IMR-90 (cell line): ENCODE results near the gene APOE. TPM values are rescaled to one million over a fixed set of nuclear protein-coding genes. Genes with fewer than 3 reads are reported as not detected.

Experiments used
- ATAC-seq: fragments of 200-7000 bp; cut with Tn5 transposase; 2 replicates; pipeline ENCODE4 v1.9.1; 2020; ENCODE audit warnings: low read depth, mild to moderate bottlenecking, moderate library complexity
- BruUV-seq: library from RNA; stranded (reverse); fragments of 400-500 nt; replicated peaks from 2 replicates; lab custom pipeline; 2021; lab: Mats Ljungman, UMichigan
- CTCF ChIA-PET: fragments of 300-600 bp; formaldehyde crosslinking; extraction: SDS; loops from one replicate; lab custom pipeline; 2021; ENCODE audit warnings: antibody characterized with exemption; lab: Yijun Ruan, JAX
- POLR2A ChIA-PET: fragments of 300-600 bp; sonication (Branson Sonifier 250); formaldehyde crosslinking; loops from one replicate; lab custom pipeline; 2022; ENCODE audit warnings: antibody characterized with exemption; ENCODE audit not compliant: unreplicated experiment; lab: Charles Lee
- DNase-seq: peaks from one replicate; pipeline ENCODE4 v3.0.0; 2013
- H2AFZ ChIP-seq: replicated peaks from 2 replicates; pipeline ENCODE3; 2013; ENCODE audit warnings: low read length, mild to moderate bottlenecking; ENCODE audit not compliant: poor library complexity
- H2AK5ac ChIP-seq: 2 replicates; pipeline ENCODE4 v1.6.1; 2013; ENCODE audit warnings: low read depth, low read length, inconsistent platforms
- H2AK9ac ChIP-seq: replicated peaks from 2 replicates; pipeline ENCODE3; 2013; ENCODE audit warnings: mild to moderate bottlenecking, low read depth, low read length, moderate library complexity; ENCODE audit not compliant: poor library complexity
- H2BK120ac ChIP-seq: 2 replicates; pipeline ENCODE4 v1.6.1; 2013; ENCODE audit warnings: low read depth, low read length, inconsistent platforms
- H2BK15ac ChIP-seq: 3 replicates; pipeline ENCODE4 v1.6.1; 2013; ENCODE audit warnings: low read depth, low read length, inconsistent platforms
- H2BK20ac ChIP-seq: 2 replicates; pipeline ENCODE4 v1.6.1; 2013; ENCODE audit warnings: low read depth, mild to moderate bottlenecking, inconsistent platforms, low read length, moderate library complexity
- H2BK5ac ChIP-seq: 2 replicates; pipeline ENCODE4 v1.6.1; 2013; ENCODE audit warnings: mild to moderate bottlenecking, low read depth, low read length, inconsistent platforms; ENCODE audit not compliant: poor library complexity, severe bottlenecking
- H3K14ac ChIP-seq: replicated peaks from 2 replicates; pipeline ENCODE4 v1.6.1; 2013; ENCODE audit warnings: low read depth, low read length, inconsistent platforms
- H3K18ac ChIP-seq: 2 replicates; pipeline ENCODE4 v1.6.1; 2013; ENCODE audit warnings: low read depth, low read length, control low read depth
- H3K23ac ChIP-seq: 2 replicates; pipeline ENCODE4 v1.6.1; 2013; ENCODE audit warnings: low read depth, low read length, inconsistent platforms
- H3K27ac ChIP-seq: 2 replicates; pipeline ENCODE4 v1.5.1; 2013; ENCODE audit warnings: mild to moderate bottlenecking, control low read depth, low read length; ENCODE audit not compliant: insufficient read depth
- H3K27me3 ChIP-seq: 2 replicates; pipeline ENCODE4 v1.6.1; 2013; ENCODE audit warnings: low read length; ENCODE audit not compliant: control insufficient read depth, insufficient read depth
- H3K36me3 ChIP-seq: 2 replicates; pipeline ENCODE4 v1.6.1; 2013; ENCODE audit warnings: low read length, mixed read lengths; ENCODE audit not compliant: control insufficient read depth, insufficient read depth
- H3K4ac ChIP-seq: 2 replicates; pipeline ENCODE4 v1.6.1; 2013; ENCODE audit warnings: low read depth, low read length, inconsistent platforms
- H3K4me1 ChIP-seq: 2 replicates; pipeline ENCODE4 v1.6.1; 2013; ENCODE audit warnings: low read length, mixed read lengths; ENCODE audit not compliant: control insufficient read depth, insufficient read depth
- H3K4me2 ChIP-seq: 2 replicates; pipeline ENCODE4 v1.6.1; 2013; ENCODE audit warnings: low read depth, mild to moderate bottlenecking, control low read depth, low read length, moderate library complexity
- H3K4me3 ChIP-seq: 2 replicates; pipeline ENCODE4 v1.5.1; 2013; ENCODE audit warnings: low read depth, mild to moderate bottlenecking, control low read depth, low read length, moderate library complexity; ENCODE audit not compliant: insufficient read depth
- H3K56ac ChIP-seq: 2 replicates; pipeline ENCODE4 v1.6.1; 2013; ENCODE audit warnings: low read length, inconsistent platforms; ENCODE audit not compliant: insufficient read depth; ENCODE audit errors: extremely low read depth
- H3K79me1 ChIP-seq, 2 experiments: 2 replicates each; pipeline ENCODE4 v1.6.1; 2013; ENCODE audit warnings: low read length in 2 of 2, inconsistent platforms in 1 of 2, low read depth in 1 of 2
- H3K9ac ChIP-seq: 2 replicates; pipeline ENCODE4 v1.6.1; 2013; ENCODE audit warnings: low read depth, low read length, control low read depth
- H3K9me1 ChIP-seq: 2 replicates; pipeline ENCODE4 v1.6.1; 2013; ENCODE audit warnings: low read length, inconsistent platforms; ENCODE audit not compliant: insufficient read depth
- H3K9me3 ChIP-seq: 2 replicates; pipeline ENCODE4 v1.6.1; 2013; ENCODE audit warnings: low read length; ENCODE audit not compliant: control insufficient read depth, insufficient read depth
- H4K20me1 ChIP-seq: 2 replicates; pipeline ENCODE4 v1.6.1; 2013; ENCODE audit warnings: low read length, inconsistent platforms; ENCODE audit not compliant: insufficient read depth
- H4K5ac ChIP-seq: 2 replicates; pipeline ENCODE4 v1.6.1; 2013; ENCODE audit warnings: mild to moderate bottlenecking, low read depth, low read length, control low read depth
- H4K8ac ChIP-seq, 2 experiments: 2 replicates each; pipeline ENCODE4 v1.6.1; 2013; ENCODE audit warnings: low read depth in 2 of 2, low read length in 2 of 2, control low read depth in 1 of 2, inconsistent platforms in 1 of 2
- H4K91ac ChIP-seq: 2 replicates; pipeline ENCODE4 v1.6.1; 2013; ENCODE audit warnings: low read depth, low read length, inconsistent platforms; ENCODE audit not compliant: insufficient read depth
- BHLHE40 ChIP-seq: fragments of 150-350 bp; IDR thresholded peaks from 2 replicates; pipeline ENCODE4 v1.6.1; 2016; ENCODE audit warnings: mild to moderate bottlenecking, low read depth, low read length
- CEBPB ChIP-seq: IDR thresholded peaks from 2 replicates; pipeline ENCODE4 v1.6.1; 2012; ENCODE audit warnings: low read depth, low read length, improper control_type of control experiment
- CHD1 ChIP-seq: IDR thresholded peaks from 2 replicates; pipeline ENCODE4 v1.6.1; 2012; ENCODE audit warnings: low read depth, low read length, improper control_type of control experiment
- FOS ChIP-seq: fragments of 150-350 bp; IDR thresholded peaks from 2 replicates; pipeline ENCODE4 v1.6.1; 2016; ENCODE audit warnings: low read depth, low read length
- MAFK ChIP-seq: IDR thresholded peaks from 2 replicates; pipeline ENCODE4 v1.6.1; 2012; ENCODE audit warnings: low read depth, low read length, improper control_type of control experiment
- MAZ ChIP-seq: IDR thresholded peaks from 2 replicates; pipeline ENCODE4 v1.6.1; 2012; ENCODE audit warnings: low read depth, mild to moderate bottlenecking, low read length, improper control_type of control experiment, moderate library complexity, borderline replicate concordance
- MXI1 ChIP-seq: IDR thresholded peaks from 2 replicates; pipeline ENCODE4 v1.6.1; 2012; ENCODE audit warnings: low read depth, mild to moderate bottlenecking, low read length, moderate library complexity, borderline replicate concordance
- NFE2L2 ChIP-seq: fragments of 150-350 bp; IDR thresholded peaks from 2 replicates; pipeline ENCODE4 v1.6.1; 2016; ENCODE audit warnings: low read depth, mild to moderate bottlenecking, low read length
- POLR2A ChIP-seq: IDR thresholded peaks from 2 replicates; pipeline ENCODE4 v1.6.1; 2012; ENCODE audit warnings: mild to moderate bottlenecking, low read depth, low read length
- RAD21 ChIP-seq: IDR thresholded peaks from 2 replicates; pipeline ENCODE4 v1.6.1; 2012; ENCODE audit warnings: low read length, improper control_type of control experiment
- RCOR1 ChIP-seq: IDR thresholded peaks from 2 replicates; pipeline ENCODE4 v1.6.1; 2012; ENCODE audit warnings: mild to moderate bottlenecking, low read length, improper control_type of control experiment; ENCODE audit not compliant: insufficient replicate concordance
- RFX5 ChIP-seq: IDR thresholded peaks from 2 replicates; pipeline ENCODE4 v1.8.0; 2012; ENCODE audit warnings: low read depth, mild to moderate bottlenecking, low read length, moderate library complexity
- SMC3 ChIP-seq: fragments of 150-350 bp; IDR thresholded peaks from 2 replicates; pipeline ENCODE4 v1.6.1; 2016; ENCODE audit warnings: low read depth, mild to moderate bottlenecking, antibody characterized with exemption, low read length, moderate library complexity
- WGBS, 2 experiments: methylation state at CpG; one replicate each; pipeline versions ENCODE4 v1.1.5 to v1.1.7; 2013; ENCODE audit warnings: missing lambda C conversion rate in 2 of 2; ENCODE audit not compliant: insufficient read length in 1 of 2; ENCODE audit errors: extremely low coverage in 2 of 2; 5-methylcytosine and 5-hydroxymethylcytosine counted together
- dilution Hi-C: fragments of 300-500 bp; cut with HindIII; formaldehyde crosslinking; loops from one replicate; pipeline ENCODE4 v1.14.3; 2018; ENCODE audit warnings: low sequenced_read_pairs; ENCODE audit not compliant: unreplicated experiment
- in situ Hi-C: fragments of 300-500 bp; cut with MboI; formaldehyde crosslinking; loops from 3 replicates; pipeline ENCODE4 v1.14.3; 2019; ENCODE audit warnings: low sequenced_read_pairs, inconsistent platforms, mixed read lengths
- intact Hi-C: fragments of 100-400 bp; cut with micrococcal nuclease; formaldehyde crosslinking; loops from 2 replicates; pipeline ENCODE4 v1.10.0; 2022
- polyA plus RNA-seq, 3 experiments: library from polyadenylated mRNA; depleted of rRNA; stranded (reverse); fragments of >200 nt; gene quantifications; 2 replicates each; pipeline ENCODE4 v1.2.3, GENCODE V29; 2012; ENCODE audit warnings: low replicate concordance in 1 of 3
- total RNA-seq: library from RNA; depleted of rRNA; stranded (reverse); fragments of >200 nt; gene quantifications from 2 replicates; pipeline ENCODE4 v1.2.3, GENCODE V29; 2012
- TF ChIP-seq, protein P1 (sequence below): fragments of 150-350 bp; IDR thresholded peaks from 2 replicates; pipeline ENCODE4 v1.6.1; 2016; ENCODE audit warnings: low read depth, mild to moderate bottlenecking, low read length, moderate library complexity, borderline replicate concordance
- TF ChIP-seq, protein P2 (sequence below): conservative IDR thresholded peaks from 2 replicates; pipeline ENCODE4 v1.5.1; 2012; ENCODE audit warnings: mild to moderate bottlenecking, low read depth, low read length, improper control_type of control experiment
- TF ChIP-seq, protein P3 (sequence below): fragments of 150-350 bp; IDR thresholded peaks from 2 replicates; pipeline ENCODE4 v1.6.1; 2017; ENCODE audit warnings: mild to moderate bottlenecking, antibody characterized with exemption, low read length, low read depth

APOE gene
- total and polyA plus RNA-seq, 2 of the 4 experiments (the other 2 are of a cell fraction) = 0.18 to 2.0 TPM

DNA sequence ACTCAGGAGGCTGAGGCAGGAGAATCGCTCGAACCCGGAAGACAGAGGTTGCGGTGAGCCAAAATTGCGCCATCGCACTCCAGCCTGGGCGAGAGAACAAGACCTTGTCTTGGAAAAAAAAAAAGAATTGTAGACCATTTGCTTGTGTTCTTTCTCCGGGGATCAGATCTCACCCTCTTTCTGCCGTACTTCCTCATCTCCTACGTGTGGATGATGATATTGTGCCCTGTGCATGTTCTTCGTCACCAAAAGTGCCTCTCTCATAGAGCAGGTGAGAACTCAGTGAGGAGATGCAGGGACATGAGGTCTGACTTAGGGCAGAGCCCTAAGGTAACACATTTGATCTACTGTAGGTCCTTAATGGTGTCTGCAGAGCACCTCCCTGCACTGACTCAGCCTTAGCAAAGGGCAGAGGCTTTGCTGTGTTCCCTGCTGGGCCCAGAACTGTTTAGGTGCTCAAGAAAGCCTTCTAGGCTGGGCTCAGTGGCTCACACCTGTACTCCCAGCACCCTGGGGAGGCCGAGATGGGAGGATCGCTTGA is 41.5 kb downstream of the APOE start:
- H3K9me3 ChIP-seq = no peaks in the 10 kb centered on the region
- H4K8ac ChIP-seq = no peak overlapping the region
- no peak overlapping the region for H3K56ac ChIP-seq
- H2BK120ac ChIP-seq = no peak overlapping the region
- H2BK20ac ChIP-seq = no peak overlapping the region
- no peak overlapping the region for H3K4me3 ChIP-seq
- no peak overlapping the region for H2BK5ac ChIP-seq
- no peak overlapping the region for H3K27ac ChIP-seq
- no peak overlapping the region for H2AK9ac ChIP-seq
- no peaks in the 10 kb centered on the region for H3K79me1 ChIP-seq
- DNase-seq = no peak
- no peaks in the 10 kb centered on the region for H4K20me1 ChIP-seq
- TF ChIP-seq SMC3 = no peak
- TF ChIP-seq CHD1 = no peak
- no peak for TF ChIP-seq NFE2L2
- TF ChIP-seq, protein P1, sequence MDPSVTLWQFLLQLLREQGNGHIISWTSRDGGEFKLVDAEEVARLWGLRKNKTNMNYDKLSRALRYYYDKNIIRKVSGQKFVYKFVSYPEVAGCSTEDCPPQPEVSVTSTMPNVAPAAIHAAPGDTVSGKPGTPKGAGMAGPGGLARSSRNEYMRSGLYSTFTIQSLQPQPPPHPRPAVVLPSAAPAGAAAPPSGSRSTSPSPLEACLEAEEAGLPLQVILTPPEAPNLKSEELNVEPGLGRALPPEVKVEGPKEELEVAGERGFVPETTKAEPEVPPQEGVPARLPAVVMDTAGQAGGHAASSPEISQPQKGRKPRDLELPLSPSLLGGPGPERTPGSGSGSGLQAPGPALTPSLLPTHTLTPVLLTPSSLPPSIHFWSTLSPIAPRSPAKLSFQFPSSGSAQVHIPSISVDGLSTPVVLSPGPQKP = no peak
- TF ChIP-seq RAD21 = no peak
- TF ChIP-seq MXI1 = no peak
- no peak for TF ChIP-seq POLR2A
- no peak for TF ChIP-seq MAFK
- TF ChIP-seq, protein P2, sequence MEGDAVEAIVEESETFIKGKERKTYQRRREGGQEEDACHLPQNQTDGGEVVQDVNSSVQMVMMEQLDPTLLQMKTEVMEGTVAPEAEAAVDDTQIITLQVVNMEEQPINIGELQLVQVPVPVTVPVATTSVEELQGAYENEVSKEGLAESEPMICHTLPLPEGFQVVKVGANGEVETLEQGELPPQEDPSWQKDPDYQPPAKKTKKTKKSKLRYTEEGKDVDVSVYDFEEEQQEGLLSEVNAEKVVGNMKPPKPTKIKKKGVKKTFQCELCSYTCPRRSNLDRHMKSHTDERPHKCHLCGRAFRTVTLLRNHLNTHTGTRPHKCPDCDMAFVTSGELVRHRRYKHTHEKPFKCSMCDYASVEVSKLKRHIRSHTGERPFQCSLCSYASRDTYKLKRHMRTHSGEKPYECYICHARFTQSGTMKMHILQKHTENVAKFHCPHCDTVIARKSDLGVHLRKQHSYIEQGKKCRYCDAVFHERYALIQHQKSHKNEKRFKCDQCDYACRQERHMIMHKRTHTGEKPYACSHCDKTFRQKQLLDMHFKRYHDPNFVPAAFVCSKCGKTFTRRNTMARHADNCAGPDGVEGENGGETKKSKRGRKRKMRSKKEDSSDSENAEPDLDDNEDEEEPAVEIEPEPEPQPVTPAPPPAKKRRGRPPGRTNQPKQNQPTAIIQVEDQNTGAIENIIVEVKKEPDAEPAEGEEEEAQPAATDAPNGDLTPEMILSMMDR = no peak
- TF ChIP-seq FOS = no peak
- TF ChIP-seq RCOR1 = no peak
- no peak for TF ChIP-seq CEBPB
- TF ChIP-seq, protein P3, sequence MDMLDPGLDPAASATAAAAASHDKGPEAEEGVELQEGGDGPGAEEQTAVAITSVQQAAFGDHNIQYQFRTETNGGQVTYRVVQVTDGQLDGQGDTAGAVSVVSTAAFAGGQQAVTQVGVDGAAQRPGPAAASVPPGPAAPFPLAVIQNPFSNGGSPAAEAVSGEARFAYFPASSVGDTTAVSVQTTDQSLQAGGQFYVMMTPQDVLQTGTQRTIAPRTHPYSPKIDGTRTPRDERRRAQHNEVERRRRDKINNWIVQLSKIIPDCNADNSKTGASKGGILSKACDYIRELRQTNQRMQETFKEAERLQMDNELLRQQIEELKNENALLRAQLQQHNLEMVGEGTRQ = no peak
- no peak for TF ChIP-seq BHLHE40
- no peak for TF ChIP-seq MAZ
- TF ChIP-seq RFX5 = no peak
- no peak overlapping the region for H3K18ac ChIP-seq
- peaks cover 6% of the 10 kb centered on the region; the same call in 1 of the 2 replicates for H3K27me3 ChIP-seq
- H3K23ac ChIP-seq = no peak overlapping the region
- H2AK5ac ChIP-seq = no peak overlapping the region
- no peak overlapping the region for H2AFZ ChIP-seq
- intact Hi-C loops = no loop called here
- H4K5ac ChIP-seq = no peak overlapping the region
- 87% methylated on average over 3 of the region's 13 CpGs; no CpG with 5 or more reads in 1 of the 2 experiments for WGBS, 2 experiments
- no peaks in the 10 kb centered on the region for H3K4me1 ChIP-seq
- H3K9ac ChIP-seq = no peak overlapping the region
- dilution Hi-C loops = no loop called here
- H3K9me1 ChIP-seq = no peaks in the 10 kb centered on the region
- H3K4ac ChIP-seq = no peak overlapping the region
- ChIA-PET POLR2A (no interaction called here), CTCF (no interaction called here)
- no peak overlapping the region for H2BK15ac ChIP-seq
- H3K14ac ChIP-seq = no peak overlapping the region
- no peak overlapping the region for H3K4me2 ChIP-seq
- no TSS peak for BruUV-seq
- in situ Hi-C loops = no loop called here
- ATAC-seq = no peak
- peaks cover 2% of the 10 kb centered on the region; the same call in 1 of the 2 replicates for H3K36me3 ChIP-seq
- H4K91ac ChIP-seq = no peak overlapping the region
